ENCODE results near the gene CDKN2AIP.

The CDKN2AIP gene

DNA sequence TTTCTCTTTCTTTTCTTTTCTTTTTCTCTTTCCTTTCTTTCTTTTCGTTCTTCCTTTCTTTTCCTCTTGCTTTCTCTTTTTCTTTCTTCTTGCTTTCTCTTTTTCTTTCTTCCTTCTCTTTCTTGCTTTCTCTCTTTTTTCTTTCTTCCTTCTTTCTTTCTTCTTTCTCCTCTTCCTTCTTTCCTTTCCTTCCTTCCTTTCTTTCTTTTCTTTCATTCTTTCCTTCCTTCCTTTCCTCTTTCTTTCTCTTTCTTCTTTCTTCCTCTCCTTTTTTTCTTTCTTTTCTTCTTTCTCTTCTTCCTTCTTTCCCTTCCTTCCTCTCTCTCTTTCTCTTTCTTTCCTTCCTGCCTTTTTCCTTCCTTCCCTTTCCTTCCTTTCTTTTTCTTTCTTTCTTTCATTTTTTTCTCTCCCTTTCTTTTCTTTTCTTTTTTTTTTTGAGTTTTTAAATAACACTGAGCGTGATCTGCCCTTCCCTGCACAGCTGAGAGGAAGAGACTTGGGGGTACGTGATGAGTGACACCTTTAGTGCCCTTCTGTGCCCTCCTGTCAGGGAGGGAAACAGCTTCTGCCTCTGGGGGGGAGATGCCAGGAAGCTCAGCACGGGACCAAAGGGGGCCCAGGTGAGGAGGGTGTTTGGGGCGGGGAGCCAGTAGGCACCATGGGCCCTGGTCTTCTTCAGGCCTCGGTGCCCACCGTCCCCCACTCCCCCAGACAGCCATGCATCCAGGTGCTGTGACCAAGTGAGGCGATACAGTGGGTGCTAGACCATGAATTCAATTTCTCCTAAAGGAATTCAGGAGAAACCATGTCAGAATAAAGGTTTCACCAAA is 36.6 kb upstream of the CDKN2AIP start:
- TF ChIP-seq ZNF274 (IDR thresholded peaks at IDR 0.05; ENCODE audit: low read depth, low read length) = no peak
- H3K4me3 ChIP-seq (ENCODE audit: low read length) = peak overlapping the region; percentile 55

- no peak for TF ChIP-seq ZNF274 (IDR thresholded peaks at IDR 0.05; ENCODE audit: low read depth, low read length)
- no peak overlapping the region for H3K4me3 ChIP-seq (ENCODE audit: low read length)
Measured at GRCh38 chr4:183408796-183409195, 35.6 kb upstream of the CDKN2AIP start.

DNA sequence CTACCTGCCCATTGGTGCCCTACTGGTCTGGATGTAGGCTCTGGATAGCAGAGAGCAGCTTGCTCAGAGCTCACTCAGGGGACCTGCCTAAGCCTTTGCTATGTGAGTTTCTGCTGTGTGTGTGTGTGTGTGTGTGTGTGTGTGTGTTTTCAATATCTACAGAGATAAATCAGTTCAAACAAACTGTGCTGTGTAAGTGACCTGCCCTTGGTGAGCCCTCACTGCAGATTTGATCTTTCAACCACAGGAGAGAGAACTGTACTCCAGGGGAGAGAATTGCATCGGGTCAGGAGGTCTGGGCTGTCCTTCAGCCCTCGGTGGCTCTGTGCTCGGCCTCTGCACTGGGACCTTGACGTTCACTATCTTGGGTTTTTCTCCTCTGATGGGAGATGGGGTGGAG is 35.0 kb upstream of the CDKN2AIP start:
- TF ChIP-seq ZNF274 (IDR thresholded peaks at IDR 0.05; ENCODE audit: low read depth, low read length) = no peak
- no peak overlapping the region for H3K4me3 ChIP-seq (ENCODE audit: low read length)

- TF ChIP-seq ZNF274 (IDR thresholded peaks at IDR 0.05; ENCODE audit: low read depth, low read length) = no peak
- no peak overlapping the region for H3K4me3 ChIP-seq (ENCODE audit: low read length)
Measured at GRCh38 chr4:183409934-183410333, 34.5 kb upstream of the CDKN2AIP start.

DNA sequence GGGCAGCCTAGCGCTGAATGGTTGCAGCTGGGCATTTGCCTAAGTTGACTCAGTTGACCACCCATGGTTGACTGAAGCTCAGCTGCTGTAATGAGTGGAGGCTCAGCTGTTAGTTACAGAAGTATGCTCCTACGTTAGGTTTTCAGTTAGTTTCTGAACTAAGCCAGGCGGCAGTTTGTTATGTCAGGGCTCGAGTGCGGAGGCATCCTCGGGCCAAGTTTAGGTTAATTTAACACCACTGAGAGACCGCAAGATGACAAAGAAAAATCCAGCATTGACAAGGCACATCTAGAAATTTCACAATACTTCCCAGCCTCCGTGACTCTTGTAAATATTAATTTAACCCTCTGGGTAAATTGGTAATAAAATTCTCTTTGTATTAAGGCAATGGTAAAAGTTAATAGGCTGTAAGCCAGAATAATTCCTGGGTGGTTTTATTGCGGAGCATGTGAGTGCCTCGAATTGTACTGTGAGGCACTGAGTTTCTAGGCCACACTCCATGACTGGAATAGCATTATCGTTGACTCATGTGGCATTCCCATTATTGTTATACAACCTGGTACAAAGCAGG is 33.1 kb upstream of the CDKN2AIP start:
- TF ChIP-seq ZNF274 (IDR thresholded peaks at IDR 0.05; ENCODE audit: low read depth, low read length) = no peak
- H3K4me3 ChIP-seq (ENCODE audit: low read length) = no peak overlapping the region

- no peak for TF ChIP-seq ZNF274 (IDR thresholded peaks at IDR 0.05; ENCODE audit: low read depth, low read length)
- no peak overlapping the region for H3K4me3 ChIP-seq (ENCODE audit: low read length)
Measured at GRCh38 chr4:183412821-183413220, 31.6 kb upstream of the CDKN2AIP start.

- TF ChIP-seq ZNF274 (IDR thresholded peaks at IDR 0.05; ENCODE audit: low read depth, low read length) = no peak
- no peak overlapping the region for H3K4me3 ChIP-seq (ENCODE audit: low read length)
Measured at GRCh38 chr4:183413234-183414200, 30.9 kb upstream of the CDKN2AIP start.

GRCh38 chr4:183416879-183417755 is 27.3 kb upstream of the CDKN2AIP start:
- H3K4me3 ChIP-seq (ENCODE audit: low read length) = no peak overlapping the region
- TF ChIP-seq ZNF274 (IDR thresholded peaks at IDR 0.05; ENCODE audit: low read depth, low read length) = no peak

DNA sequence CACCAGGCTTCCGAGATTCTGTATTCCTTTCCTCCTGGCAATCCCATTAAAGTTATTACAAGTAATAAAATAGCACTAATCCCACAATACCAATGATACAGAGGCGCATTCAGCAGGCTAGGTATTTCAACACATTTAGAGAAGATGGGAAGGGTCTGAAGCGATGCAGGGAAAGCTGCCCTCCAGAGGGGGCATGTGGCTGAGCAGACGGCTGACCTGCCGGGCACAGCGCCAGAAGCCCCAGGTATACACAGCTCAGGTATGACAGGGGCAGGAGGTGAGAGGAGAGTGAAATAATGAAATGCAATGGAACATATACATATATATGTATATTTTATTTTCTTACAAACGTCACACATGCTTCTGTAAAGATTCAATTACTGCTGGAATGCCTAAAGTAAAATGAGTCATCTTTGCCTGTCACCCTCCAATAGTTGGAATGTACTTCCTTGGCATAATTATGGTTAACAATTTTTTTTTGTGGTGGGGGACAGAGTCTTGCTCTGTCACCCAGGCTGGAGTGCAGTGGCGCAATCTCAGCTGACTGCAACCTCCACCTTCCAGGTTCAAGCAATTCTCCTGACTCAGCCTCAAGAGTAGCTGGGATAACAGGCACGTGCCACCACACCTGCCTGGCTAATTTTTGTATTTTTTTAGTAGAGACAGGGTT is 21.3 kb upstream of the CDKN2AIP start:
- no peak overlapping the region for H3K4me3 ChIP-seq (ENCODE audit: low read length)
- TF ChIP-seq ZNF274 (IDR thresholded peaks at IDR 0.05; ENCODE audit: low read depth, low read length) = no peak

GRCh38 chr4:183424109-183424744 is 20.2 kb upstream of the CDKN2AIP start:
- no peak for TF ChIP-seq ZNF274 (IDR thresholded peaks at IDR 0.05; ENCODE audit: low read depth, low read length)
- no peak overlapping the region for H3K4me3 ChIP-seq (ENCODE audit: low read length)

DNA sequence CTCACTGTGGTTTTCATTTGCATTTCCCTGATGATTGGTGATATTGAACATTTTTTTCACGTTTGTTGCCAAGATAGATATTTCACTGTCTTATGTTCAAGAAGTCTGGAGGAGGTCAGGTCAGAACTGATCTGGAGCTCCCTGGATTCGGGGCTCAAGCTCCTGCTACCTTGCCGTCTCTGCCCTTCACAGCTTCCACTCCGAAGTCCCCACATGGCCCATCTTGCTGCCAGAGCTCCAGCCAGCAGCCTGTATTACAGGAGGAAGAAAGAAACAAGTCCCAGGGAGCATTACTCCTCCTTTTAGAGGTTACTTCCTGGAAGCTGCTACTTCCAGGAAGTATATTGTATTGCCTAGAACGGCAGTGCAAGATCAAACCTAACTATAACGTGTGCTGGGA is 17.9 kb upstream of the CDKN2AIP start:
- no peak for TF ChIP-seq ZNF274 (IDR thresholded peaks at IDR 0.05; ENCODE audit: low read depth, low read length)

DNA sequence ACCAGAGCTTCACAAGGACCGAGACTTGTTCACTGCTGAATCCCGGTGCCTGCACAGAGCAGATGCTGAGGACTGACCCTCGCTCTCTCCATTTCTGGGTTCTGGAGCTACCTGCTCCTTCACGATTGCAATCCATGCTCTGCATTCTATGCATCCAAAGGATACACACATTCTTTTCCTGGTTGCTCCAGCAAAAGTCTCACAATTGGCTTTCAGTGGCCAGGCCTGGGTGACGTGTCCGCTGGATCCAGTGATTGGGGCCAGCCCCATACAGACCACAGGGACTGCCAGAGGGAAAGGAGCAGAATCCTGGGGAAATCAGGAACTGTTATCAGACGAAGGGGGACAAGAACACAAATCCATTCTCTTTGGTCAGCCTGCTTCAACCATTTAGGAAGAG is 14.9 kb upstream of the CDKN2AIP start:
- TF ChIP-seq ZNF274 (IDR thresholded peaks at IDR 0.05; ENCODE audit: low read depth, low read length) = no peak
- H3K4me3 ChIP-seq (ENCODE audit: low read length) = no peak overlapping the region

More for the DNA sequence above, 17.9 kb upstream of the CDKN2AIP start:
- no peak overlapping the region for H3K4me3 ChIP-seq (ENCODE audit: low read length)

Measured in GM08714 (cell line).